Measurements from ENCODE around the gene PZP.

DNA sequence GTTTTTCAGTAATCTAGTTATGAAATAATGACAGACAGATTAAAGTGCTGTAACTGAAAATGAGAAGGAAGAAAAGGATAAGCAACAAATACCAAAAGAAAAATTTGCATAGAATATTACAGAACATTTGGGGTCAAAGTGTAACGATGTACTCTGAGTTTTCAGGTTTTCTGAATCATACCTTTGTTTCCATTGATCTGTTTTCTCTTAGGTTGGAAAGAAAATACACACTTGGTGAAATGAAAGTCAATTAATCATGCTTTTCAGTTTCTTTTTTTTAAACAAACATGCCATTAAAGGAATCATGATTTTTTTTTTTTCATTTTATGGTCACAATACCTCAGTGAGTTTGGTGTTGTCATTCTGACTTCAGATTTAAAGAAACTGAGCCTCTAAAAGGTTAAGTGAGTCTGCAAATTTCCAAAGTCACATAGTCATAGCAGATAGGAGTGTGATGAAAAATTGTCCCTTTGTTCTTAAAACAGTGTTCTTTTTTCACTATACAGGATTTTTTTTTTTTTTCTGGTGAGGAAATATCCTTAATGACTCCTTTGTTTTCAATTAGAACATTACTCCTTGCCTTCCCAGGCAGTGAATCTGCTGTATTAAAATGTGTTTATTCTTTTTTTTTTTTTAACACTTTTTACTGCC is 35.9 kb upstream of the PZP start:
- TF ChIP-seq, protein P1, sequence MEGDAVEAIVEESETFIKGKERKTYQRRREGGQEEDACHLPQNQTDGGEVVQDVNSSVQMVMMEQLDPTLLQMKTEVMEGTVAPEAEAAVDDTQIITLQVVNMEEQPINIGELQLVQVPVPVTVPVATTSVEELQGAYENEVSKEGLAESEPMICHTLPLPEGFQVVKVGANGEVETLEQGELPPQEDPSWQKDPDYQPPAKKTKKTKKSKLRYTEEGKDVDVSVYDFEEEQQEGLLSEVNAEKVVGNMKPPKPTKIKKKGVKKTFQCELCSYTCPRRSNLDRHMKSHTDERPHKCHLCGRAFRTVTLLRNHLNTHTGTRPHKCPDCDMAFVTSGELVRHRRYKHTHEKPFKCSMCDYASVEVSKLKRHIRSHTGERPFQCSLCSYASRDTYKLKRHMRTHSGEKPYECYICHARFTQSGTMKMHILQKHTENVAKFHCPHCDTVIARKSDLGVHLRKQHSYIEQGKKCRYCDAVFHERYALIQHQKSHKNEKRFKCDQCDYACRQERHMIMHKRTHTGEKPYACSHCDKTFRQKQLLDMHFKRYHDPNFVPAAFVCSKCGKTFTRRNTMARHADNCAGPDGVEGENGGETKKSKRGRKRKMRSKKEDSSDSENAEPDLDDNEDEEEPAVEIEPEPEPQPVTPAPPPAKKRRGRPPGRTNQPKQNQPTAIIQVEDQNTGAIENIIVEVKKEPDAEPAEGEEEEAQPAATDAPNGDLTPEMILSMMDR (IDR thresholded peaks at IDR 0.05): no peak
- no peak for TF ChIP-seq POLR2A (IDR thresholded peaks at IDR 0.05)

All from body of pancreas (tissue), 4 donors.